Activated CD8-positive, alpha-beta memory T cell treated with anti-CD3 and anti-CD28 coated beads, Interleukin-2, amount 10 ng/mL, durations not matched to agents 7 days and 5 days (primary cell): ENCODE results near the gene CEP192. TPM values are rescaled to one million over a fixed set of nuclear protein-coding genes. Genes with fewer than 3 reads are reported as not detected.
"Not testable (repeated sequence)": the region's sequence is repeated elsewhere in the genome, so short reads cannot be mapped to it uniquely, and the experiment has no call there.

ENCODE experiments used
- ATAC-seq: fragments of 150-1000 bp; cut with Tn5 transposase; one replicate; pipeline ENCODE4 v1.10.0; 2021; ENCODE audit warnings: moderate library complexity
- CTCF ChIA-PET: fragments of 350-600 bp; sonication (Branson Sonifier 250); formaldehyde crosslinking; loops from one replicate; lab custom pipeline; 2021; ENCODE audit warnings: antibody characterized with exemption; lab: Charles Lee
- DNase-seq: peaks from one replicate; pipeline ENCODE4 v3.0.0-alpha.2; 2020
- H3K27ac Mint-ChIP-seq: one replicate; pipeline ENCODE4 v1.8.0; 2021; ENCODE audit warnings: mild to moderate bottlenecking, mixed read lengths
- H3K27me3 Mint-ChIP-seq: one replicate; pipeline ENCODE4 v1.8.0; 2021; ENCODE audit warnings: mixed read lengths
- H3K36me3 Mint-ChIP-seq: one replicate; pipeline ENCODE4 v1.8.0; 2021; ENCODE audit warnings: mild to moderate bottlenecking, mixed read lengths
- H3K4me1 Mint-ChIP-seq: one replicate; pipeline ENCODE4 v1.8.0; 2021; ENCODE audit warnings: mixed read lengths
- H3K4me3 Mint-ChIP-seq: one replicate; pipeline ENCODE4 v1.8.0; 2021; ENCODE audit warnings: mild to moderate bottlenecking, moderate library complexity, mixed read lengths
- H3K9me3 Mint-ChIP-seq: one replicate; pipeline ENCODE4 v1.8.0; 2022; ENCODE audit warnings: low read depth, mixed read lengths
- total RNA-seq, 2 experiments: library from RNA; stranded (reverse); gene quantifications; one replicate each; pipeline ENCODE4 v1.2.3, GENCODE V29; 2021

CEP192 gene
- total RNA-seq, 2 experiments from 2014 or later = 36.6 to 57.4 TPM

DNA sequence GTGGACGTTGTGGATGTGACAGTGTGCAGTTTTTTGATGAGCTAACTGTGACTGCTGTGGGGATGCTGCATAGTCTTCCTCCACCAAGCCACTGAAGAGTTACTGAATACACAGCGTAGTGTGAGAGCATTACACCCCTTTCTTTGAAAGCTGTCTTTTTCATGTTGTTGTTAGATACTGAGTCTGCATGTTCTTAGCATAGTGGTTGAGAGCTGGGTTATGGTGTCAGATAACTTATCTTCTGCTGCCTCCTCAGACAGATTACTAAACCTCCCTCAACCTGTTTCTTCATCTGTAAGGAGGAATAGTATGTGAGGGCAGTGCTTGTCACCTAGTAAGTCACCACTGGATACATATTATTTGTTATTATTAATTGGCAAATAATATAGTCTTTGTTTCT lies 63.2 kb downstream of the CEP192 start:
- Mint-ChIP-seq H3K4me3 (no peak overlapping the region), H3K9me3 (no peaks in the 10 kb centered on the region), H3K27me3 (no peaks in the 10 kb centered on the region), H3K4me1 (peaks cover 10% of the 10 kb centered on the region), H3K27ac (no peak overlapping the region), H3K36me3 (peaks cover 60% of the 10 kb centered on the region)
- DNase-seq (no peak), ATAC-seq (no peak)
- CTCF ChIA-PET = interaction anchor here (0.6 to 1.2 kb wide), 2 partner anchors 16 to 89 kb away, joined by 3 read pairs; no protein-coding TSS in a partner anchor

DNA sequence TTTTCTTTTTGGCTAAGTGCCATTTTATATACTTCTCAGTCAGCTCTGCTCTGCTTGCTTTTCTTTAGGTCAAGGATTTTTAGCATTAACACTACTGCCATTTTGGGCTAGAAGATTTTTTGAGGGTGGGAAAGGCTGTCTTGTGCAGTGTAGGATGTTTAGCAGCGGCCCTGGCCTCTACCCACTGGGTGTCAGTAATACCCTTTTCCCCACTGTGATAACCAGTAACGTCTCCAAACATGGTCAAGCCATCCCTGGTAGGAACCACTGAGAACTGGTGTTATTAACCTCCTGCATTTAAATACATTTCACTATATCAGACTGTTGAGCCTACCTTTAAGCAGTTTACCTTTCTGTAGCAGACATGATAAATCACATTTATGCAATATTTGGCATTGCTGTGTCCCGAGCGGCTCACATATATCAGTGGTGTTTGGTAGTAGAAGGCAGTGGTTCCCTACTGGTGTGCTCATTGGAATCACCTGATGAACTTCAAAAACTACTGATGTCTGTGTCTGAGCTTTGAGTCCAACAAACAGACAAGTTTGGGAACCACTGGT lies 70.5 kb downstream of the CEP192 start:
- ATAC-seq (no peak), DNase-seq (no peak)
- Mint-ChIP-seq H3K4me1 (peaks cover 6% of the 10 kb centered on the region), H3K4me3 (no peak overlapping the region), H3K36me3 (peaks cover 65% of the 10 kb centered on the region), H3K27me3 (no peaks in the 10 kb centered on the region), H3K27ac (no peak overlapping the region), H3K9me3 (no peaks in the 10 kb centered on the region)
- CTCF ChIA-PET = interaction anchor here (0.8 kb wide), 1 partner anchor 13 kb away, joined by 3 read pairs; no protein-coding TSS in a partner anchor

DNA sequence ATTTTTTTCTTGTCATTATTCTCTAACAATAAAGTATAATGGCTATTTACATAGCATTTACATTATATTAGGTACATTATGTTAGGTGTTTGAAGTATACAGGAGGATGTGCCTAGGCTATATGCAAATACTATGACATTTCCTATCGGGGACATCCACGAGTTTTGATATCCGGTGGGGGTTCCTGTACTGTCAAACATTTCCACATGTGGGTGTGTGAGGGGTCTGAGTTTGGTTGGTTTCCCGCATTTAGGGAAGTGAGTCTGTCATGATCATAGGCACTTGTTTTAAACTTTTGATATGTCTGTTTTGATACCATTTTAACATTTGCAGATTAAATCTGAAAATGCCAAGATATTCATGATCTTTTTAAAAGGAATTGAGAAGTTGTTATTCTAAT lies 76.0 kb downstream of the CEP192 start:
- CTCF ChIA-PET = no interaction called here
- ATAC-seq (peak; percentile 9), DNase-seq (no peak)
- Mint-ChIP-seq H3K27ac (no peak overlapping the region), H3K4me3 (no peak overlapping the region), H3K4me1 (peaks cover 12% of the 10 kb centered on the region), H3K27me3 (no peaks in the 10 kb centered on the region), H3K36me3 (peaks cover 74% of the 10 kb centered on the region), H3K9me3 (no peaks in the 10 kb centered on the region)

DNA sequence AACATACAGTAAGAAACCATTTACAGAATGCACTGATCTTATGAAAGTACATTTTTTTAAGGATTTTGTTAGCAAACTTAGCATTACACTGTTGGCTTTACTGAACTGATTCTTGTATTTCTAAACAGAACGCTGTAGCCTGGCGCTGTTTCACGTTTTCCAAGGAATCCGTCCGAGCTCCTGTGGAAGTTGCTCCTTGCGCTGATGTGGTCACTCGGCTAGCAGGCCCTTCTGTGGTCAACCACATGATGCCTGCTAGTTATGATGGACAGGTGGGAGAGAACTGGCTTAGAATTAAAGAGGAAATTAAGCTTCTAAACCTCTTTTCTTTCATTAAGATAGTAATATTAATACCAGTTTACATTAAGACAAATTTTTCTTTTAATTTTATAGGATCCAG lies 76.8 kb downstream of the CEP192 start:
- H3K27ac Mint-ChIP-seq = no peak overlapping the region
- H3K9me3 Mint-ChIP-seq = no peaks in the 10 kb centered on the region
- no peaks in the 10 kb centered on the region for H3K27me3 Mint-ChIP-seq
- no peak for DNase-seq
- ATAC-seq = no peak
- CTCF ChIA-PET = no interaction called here
- H3K36me3 Mint-ChIP-seq = peaks cover 74% of the 10 kb centered on the region
- peaks cover 12% of the 10 kb centered on the region for H3K4me1 Mint-ChIP-seq
- H3K4me3 Mint-ChIP-seq = no peak overlapping the region

DNA sequence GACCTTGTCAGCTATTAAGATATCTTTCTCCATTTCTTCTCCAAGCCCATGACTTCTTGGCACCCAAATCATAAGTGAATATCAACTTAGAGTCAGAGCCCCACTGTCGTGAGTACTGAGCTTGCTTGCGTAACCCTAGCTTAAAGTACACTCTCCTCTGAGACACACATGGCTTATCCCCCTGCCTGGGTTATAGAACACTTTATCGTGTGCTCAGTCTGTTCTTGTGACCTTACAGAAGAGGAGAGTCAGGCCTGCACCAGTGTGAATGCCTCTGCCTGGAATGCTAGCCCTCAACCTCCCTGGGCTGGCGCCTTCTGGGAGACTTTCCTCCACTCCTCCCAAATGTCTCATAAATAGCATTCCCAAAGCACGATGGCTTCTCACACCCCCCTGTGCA lies 79.3 kb downstream of the CEP192 start:
- CTCF ChIA-PET = interaction anchor here (1.1 kb wide), 1 partner anchor 15 kb away, joined by 3 read pairs; no protein-coding TSS in a partner anchor
- ATAC-seq = no peak
- peaks cover 76% of the 10 kb centered on the region for H3K36me3 Mint-ChIP-seq

DNA sequence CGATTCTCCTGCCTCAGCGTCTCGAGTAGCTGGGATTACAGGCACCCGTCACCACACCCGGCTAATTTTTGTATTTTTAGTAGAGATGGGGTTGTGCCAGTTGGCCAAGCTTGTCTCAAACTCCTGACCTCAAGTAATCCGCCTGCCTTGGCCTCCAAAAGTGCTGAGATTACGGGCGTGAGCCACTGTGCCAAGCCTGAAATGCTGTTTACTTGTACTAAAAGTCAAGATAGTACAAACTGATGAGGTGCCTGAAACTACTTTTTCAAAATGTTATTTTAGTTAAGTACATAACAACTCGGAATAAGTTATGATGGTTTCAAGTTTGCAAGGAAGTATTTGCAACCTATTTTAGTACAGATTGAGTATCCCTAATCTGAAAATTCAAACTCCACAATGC lies 85.7 kb downstream of the CEP192 start:
- Mint-ChIP-seq H3K4me3 (no peak overlapping the region), H3K27ac (no peak overlapping the region), H3K27me3 (no peaks in the 10 kb centered on the region), H3K36me3 (peaks cover 87% of the 10 kb centered on the region), H3K9me3 (peaks cover 4% of the 10 kb centered on the region), H3K4me1 (no peaks in the 10 kb centered on the region)
- DNase-seq (no peak), ATAC-seq (no peak)
- CTCF ChIA-PET = no interaction called here

More for the DNA sequence above, 79.3 kb downstream of the CEP192 start:
- peaks cover 10% of the 10 kb centered on the region for H3K4me1 Mint-ChIP-seq
- no peak overlapping the region for H3K4me3 Mint-ChIP-seq
- H3K27me3 Mint-ChIP-seq = no peaks in the 10 kb centered on the region
- no peak for DNase-seq
- H3K9me3 Mint-ChIP-seq = no peaks in the 10 kb centered on the region
- no peak overlapping the region for H3K27ac Mint-ChIP-seq

DNA sequence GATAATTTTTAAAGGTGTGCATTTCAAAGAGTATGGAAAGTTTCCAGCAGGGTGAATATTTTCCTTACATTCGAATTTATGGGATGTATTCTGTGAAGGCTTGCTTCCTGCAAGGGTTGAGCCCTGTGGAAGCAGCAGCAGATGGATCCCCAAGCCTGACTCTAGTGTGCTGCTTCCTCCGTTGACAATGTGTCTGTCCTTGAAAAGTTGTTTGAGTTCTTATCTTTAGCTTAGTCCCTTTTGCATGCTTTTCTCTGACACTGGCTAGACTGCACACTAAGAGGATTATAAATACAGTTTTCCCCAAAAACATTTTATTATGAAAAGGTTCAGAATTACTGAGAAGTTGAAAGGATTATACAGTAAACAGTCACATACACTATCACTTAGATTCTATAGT lies 86.3 kb downstream of the CEP192 start:
- Mint-ChIP-seq H3K4me3 (no peak overlapping the region), H3K9me3 (peaks cover 4% of the 10 kb centered on the region)
- CTCF ChIA-PET = no interaction called here

DNA sequence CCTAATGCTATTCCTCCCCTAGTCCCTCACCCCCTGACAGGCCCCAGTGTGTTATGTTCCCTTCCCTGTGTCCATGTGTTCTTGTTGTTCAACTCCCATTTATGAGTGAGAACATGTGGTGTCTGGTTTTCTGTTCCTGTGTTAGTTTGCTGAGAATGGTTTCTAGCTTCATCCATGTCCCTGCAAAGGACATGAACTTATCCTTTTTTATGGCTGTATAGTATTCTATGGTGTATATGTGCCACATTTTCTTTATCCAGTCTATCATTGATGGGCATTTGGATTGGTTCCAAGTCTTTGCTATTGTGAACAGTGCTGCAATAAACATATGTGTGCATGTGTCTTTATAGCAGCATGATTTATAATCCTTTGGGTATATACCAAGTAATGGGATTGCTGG lies 86.9 kb downstream of the CEP192 start:
- DNase-seq, H3K4me1 Mint-ChIP-seq, H3K9me3 Mint-ChIP-seq, H3K27me3 Mint-ChIP-seq, H3K27ac Mint-ChIP-seq, CTCF ChIA-PET, H3K4me3 Mint-ChIP-seq, ATAC-seq: not testable (repeated sequence)
- peaks cover 91% of the 10 kb centered on the region for H3K36me3 Mint-ChIP-seq

More for the DNA sequence above, 86.3 kb downstream of the CEP192 start:
- DNase-seq (no peak), ATAC-seq (no peak)
- Mint-ChIP-seq H3K27ac (no peak overlapping the region), H3K27me3 (no peaks in the 10 kb centered on the region), H3K4me1 (no peaks in the 10 kb centered on the region), H3K36me3 (peaks cover 91% of the 10 kb centered on the region)

DNA sequence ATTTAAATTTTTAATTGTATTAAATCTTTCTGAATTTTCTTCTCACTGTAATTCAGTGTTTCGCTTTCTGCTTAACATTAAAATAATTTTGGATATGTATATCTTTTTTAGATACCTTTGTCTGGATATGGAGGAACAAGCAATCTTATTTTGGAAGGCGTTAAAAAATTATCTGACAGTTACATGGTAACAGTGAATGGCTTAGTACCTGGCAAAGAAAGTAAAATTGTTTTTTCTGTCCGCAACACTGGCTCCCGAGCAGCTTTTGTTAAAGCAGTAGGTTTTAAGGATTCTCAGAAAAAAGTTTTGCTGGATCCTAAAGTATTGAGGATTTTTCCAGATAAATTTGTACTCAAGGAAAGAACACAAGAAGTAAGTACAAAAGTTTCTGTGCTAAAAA lies 95.7 kb downstream of the CEP192 start:
- Mint-ChIP-seq H3K4me3 (no peak overlapping the region), H3K27me3 (no peaks in the 10 kb centered on the region), H3K4me1 (peaks cover 2% of the 10 kb centered on the region), H3K36me3 (peaks cover 61% of the 10 kb centered on the region), H3K9me3 (no peaks in the 10 kb centered on the region), H3K27ac (no peak overlapping the region)
- CTCF ChIA-PET = interaction anchor here (0.6 kb wide), 1 partner anchor 55 kb away, joined by 3 read pairs; no protein-coding TSS in a partner anchor
- ATAC-seq = no peak
- DNase-seq = no peak

DNA sequence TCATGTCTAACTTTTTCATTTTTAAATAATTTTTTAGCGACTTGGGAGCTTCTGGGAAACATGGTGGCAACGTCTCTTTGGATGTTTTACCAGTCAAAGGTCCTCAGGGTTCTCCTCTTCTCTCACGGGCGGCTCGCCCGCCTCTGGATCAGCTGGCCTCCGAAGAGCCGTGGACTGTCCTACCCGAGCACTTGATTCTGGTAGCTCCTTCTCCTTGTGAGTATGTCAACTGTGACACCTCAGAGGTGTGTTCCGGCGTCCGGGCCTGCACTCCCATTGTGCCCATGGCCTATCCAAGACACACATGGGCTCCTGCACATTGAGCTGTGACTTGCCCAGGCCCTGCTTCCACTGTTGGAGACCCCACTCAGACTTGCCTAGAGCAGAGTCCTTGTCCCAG lies 104.3 kb downstream of the CEP192 start:
- no peak for ATAC-seq
- CTCF ChIA-PET = no interaction called here
- H3K36me3 Mint-ChIP-seq = peaks cover 61% of the 10 kb centered on the region
- no peak for DNase-seq
- H3K27ac Mint-ChIP-seq = no peak overlapping the region
- no peaks in the 10 kb centered on the region for H3K27me3 Mint-ChIP-seq
- no peak overlapping the region for H3K4me3 Mint-ChIP-seq
- H3K4me1 Mint-ChIP-seq = no peaks in the 10 kb centered on the region
- no peaks in the 10 kb centered on the region for H3K9me3 Mint-ChIP-seq

DNA sequence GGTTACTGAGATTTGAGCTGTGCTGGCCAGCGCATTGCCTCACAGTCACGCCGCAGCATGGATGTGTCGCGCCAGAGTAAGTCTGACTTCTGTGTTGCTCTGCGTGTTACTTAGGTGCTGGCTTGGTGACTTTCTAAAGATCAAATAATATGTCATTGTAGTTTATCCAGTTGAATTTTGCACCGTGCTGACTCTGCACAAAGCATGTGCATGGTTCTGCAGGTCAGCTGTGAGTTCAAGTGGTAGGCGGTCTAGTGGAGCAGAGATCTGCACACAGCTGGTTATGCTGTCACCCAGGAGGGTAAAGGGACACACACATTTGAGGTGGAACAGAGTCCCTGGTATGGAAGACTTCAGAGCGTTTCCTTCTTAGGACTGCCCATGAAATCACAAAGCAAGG lies 105.1 kb downstream of the CEP192 start:
- CTCF ChIA-PET = no interaction called here
- H3K36me3 Mint-ChIP-seq = peaks cover 61% of the 10 kb centered on the region
- no peak overlapping the region for H3K27ac Mint-ChIP-seq
- H3K9me3 Mint-ChIP-seq = no peaks in the 10 kb centered on the region
- H3K4me1 Mint-ChIP-seq = no peaks in the 10 kb centered on the region
- ATAC-seq (no peak), DNase-seq (no peak)
- H3K27me3 Mint-ChIP-seq = no peaks in the 10 kb centered on the region
- no peak overlapping the region for H3K4me3 Mint-ChIP-seq

DNA sequence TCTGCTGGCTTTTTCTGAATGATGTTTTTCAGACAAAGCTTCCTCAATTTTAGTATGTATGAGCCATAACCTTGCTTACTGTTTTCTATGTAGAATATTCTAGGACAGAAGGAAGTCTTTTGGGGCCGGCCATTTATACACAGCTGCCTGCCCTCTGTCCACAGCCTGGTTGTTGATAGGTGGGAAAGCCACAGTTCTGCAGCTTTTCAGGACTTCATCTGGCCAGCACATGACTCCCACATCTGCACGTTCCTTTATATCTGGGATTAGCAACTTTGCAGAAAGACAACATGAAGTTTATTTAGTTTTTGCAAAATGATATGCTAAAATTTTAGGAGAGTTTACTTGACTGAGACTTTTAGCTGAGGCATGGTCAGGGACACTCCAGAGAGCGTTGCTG lies 105.6 kb downstream of the CEP192 start:
- H3K27ac Mint-ChIP-seq = no peak overlapping the region
- H3K27me3 Mint-ChIP-seq = no peaks in the 10 kb centered on the region
- CTCF ChIA-PET = no interaction called here
- no peak for ATAC-seq
- no peak overlapping the region for H3K4me3 Mint-ChIP-seq
- peaks cover 62% of the 10 kb centered on the region for H3K36me3 Mint-ChIP-seq
- no peaks in the 10 kb centered on the region for H3K9me3 Mint-ChIP-seq
- H3K4me1 Mint-ChIP-seq = no peaks in the 10 kb centered on the region
- DNase-seq = no peak

DNA sequence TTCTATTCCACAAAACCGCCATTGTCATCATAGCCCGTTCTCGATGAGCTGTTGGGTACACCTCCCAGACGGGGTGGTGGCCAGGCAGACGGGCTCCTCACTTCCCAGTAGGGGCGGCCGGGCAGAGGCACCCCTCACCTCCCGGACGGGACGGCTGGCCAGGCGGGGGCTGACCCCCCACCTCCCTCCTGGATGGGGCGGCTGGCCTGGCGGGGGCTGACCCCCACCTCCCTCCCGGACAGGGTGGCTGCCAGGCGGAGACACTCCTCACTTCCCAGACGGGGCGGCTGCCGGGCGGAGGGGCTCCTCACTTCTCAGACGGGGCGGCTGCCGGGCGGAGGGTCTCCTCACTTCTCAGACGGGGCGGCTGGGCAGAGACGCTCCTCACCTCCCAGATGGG lies 106.9 kb downstream of the CEP192 start:
- H3K36me3 Mint-ChIP-seq = peaks cover 67% of the 10 kb centered on the region
- H3K27me3 Mint-ChIP-seq, H3K27ac Mint-ChIP-seq, H3K4me1 Mint-ChIP-seq, CTCF ChIA-PET, H3K9me3 Mint-ChIP-seq, H3K4me3 Mint-ChIP-seq, DNase-seq, ATAC-seq: not testable (repeated sequence)

DNA sequence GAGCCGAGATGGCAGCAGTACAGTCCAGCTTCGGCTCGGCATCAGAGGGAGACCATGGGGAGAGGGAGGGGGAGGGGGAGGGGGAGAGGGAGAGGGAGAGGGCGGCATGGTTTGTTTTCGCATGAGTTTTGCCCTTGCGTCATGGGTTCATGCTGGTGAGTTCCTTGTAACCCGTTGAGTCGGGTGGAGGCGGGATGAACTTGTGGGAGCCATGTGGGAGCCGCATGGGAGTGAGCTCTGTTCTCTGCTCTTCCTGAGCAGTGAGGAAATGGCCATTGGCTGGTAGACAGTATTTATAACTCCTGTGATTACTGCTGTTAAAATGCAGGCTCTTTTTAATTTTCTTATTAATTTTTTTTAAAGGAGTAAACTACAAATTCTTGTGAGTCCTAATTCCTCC lies 108.0 kb downstream of the CEP192 start:
- ATAC-seq = no peak
- peaks cover 68% of the 10 kb centered on the region for H3K36me3 Mint-ChIP-seq

More for the DNA sequence above, 108.0 kb downstream of the CEP192 start:
- DNase-seq = no peak
- Mint-ChIP-seq H3K4me1 (no peaks in the 10 kb centered on the region), H3K27ac (no peak overlapping the region), H3K4me3 (no peak overlapping the region), H3K27me3 (no peaks in the 10 kb centered on the region), H3K9me3 (no peaks in the 10 kb centered on the region)
- CTCF ChIA-PET = no interaction called here
